CD4-positive, alpha-beta T cell (primary cell): ENCODE data around the gene TCHP. TPM values are rescaled to one million over a fixed set of nuclear protein-coding genes. Genes with fewer than 3 reads are reported as not detected.

ENCODE experiments used
- ATAC-seq: fragments of 200-7000 bp; cut with Tn5 transposase; one replicate; pipeline ENCODE4 v1.10.0; 2022; ENCODE audit warnings: mild to moderate bottlenecking; ENCODE audit not compliant: poor library complexity
- CTCF ChIA-PET: fragments of 350-600 bp; sonication (Branson Sonifier 250); formaldehyde crosslinking; loops from one replicate; lab custom pipeline; 2021; ENCODE audit warnings: antibody characterized with exemption, inconsistent platforms; lab: Charles Lee
- POLR2A ChIA-PET: fragments of 350-600 bp; sonication (Branson Sonifier 250); formaldehyde crosslinking; loops from one replicate; lab custom pipeline; 2021; ENCODE audit warnings: antibody characterized with exemption, inconsistent platforms; lab: Charles Lee
- DNase-seq, 14 experiments: peaks; one replicate each; pipeline ENCODE4 v3.0.0-alpha.2; 2013 to 2020; ENCODE audit warnings: mixed read lengths in 2 of 14
- H3K27ac ChIP-seq, 2 donors: one replicate each; pipeline versions ENCODE4 v1.5.1 to v1.7.0; 2013; ENCODE audit warnings: low read length in 2 of 2, low read depth in 1 of 2, mild to moderate bottlenecking in 1 of 2
- H3K27me3 ChIP-seq, 2 experiments: 1 replicate in 1 of 2; 2 replicates in 1 of 2; pipeline versions ENCODE4 v1.6.1 to v1.7.0; 2013; ENCODE audit warnings: low read length in 2 of 2, control low read depth in 1 of 2, mild to moderate bottlenecking in 1 of 2, moderate library complexity in 1 of 2; ENCODE audit not compliant: insufficient read depth in 2 of 2, control insufficient read depth in 1 of 2
- H3K36me3 ChIP-seq: one replicate; pipeline ENCODE4 v1.6.1; 2013; ENCODE audit warnings: low read length, control low read depth; ENCODE audit not compliant: insufficient read depth
- H3K4me1 ChIP-seq: one replicate; pipeline ENCODE4 v1.6.1; 2013; ENCODE audit warnings: low read length, control low read depth; ENCODE audit not compliant: insufficient read depth
- H3K4me3 ChIP-seq: one replicate; pipeline ENCODE4 v1.5.1; 2013; ENCODE audit warnings: mild to moderate bottlenecking, low read length, moderate library complexity
- H3K9me3 ChIP-seq, 2 experiments: 1 replicate in 1 of 2; 2 replicates in 1 of 2; pipeline versions ENCODE4 v1.6.1 to v1.7.0; 2013; ENCODE audit warnings: low read length in 2 of 2, mild to moderate bottlenecking in 2 of 2, control low read depth in 1 of 2, moderate library complexity in 1 of 2; ENCODE audit not compliant: control insufficient read depth in 1 of 2, insufficient read depth in 1 of 2
- H3K27ac Mint-ChIP-seq: one replicate; pipeline ENCODE4 v1.8.0; 2020; ENCODE audit warnings: mixed read lengths
- H3K27me3 Mint-ChIP-seq: one replicate; pipeline ENCODE4 v1.8.0; 2021; ENCODE audit warnings: mixed read lengths
- H3K36me3 Mint-ChIP-seq: one replicate; pipeline ENCODE4 v1.8.0; 2021; ENCODE audit warnings: low read depth, mixed read lengths
- H3K4me1 Mint-ChIP-seq: one replicate; pipeline ENCODE4 v1.8.0; 2021; ENCODE audit warnings: low read depth, mixed read lengths
- H3K4me3 Mint-ChIP-seq: one replicate; pipeline ENCODE4 v1.8.0; 2020; ENCODE audit warnings: mild to moderate bottlenecking, mixed read lengths
- H3K9me3 Mint-ChIP-seq: one replicate; pipeline ENCODE4 v1.8.0; 2020; ENCODE audit warnings: mixed read lengths
- CTCF ChIP-seq: fragments of 200-600 bp; IDR thresholded peaks from one replicate; pipeline ENCODE4 v1.8.0; 2022; ENCODE audit warnings: antibody characterized with exemption, mild to moderate bottlenecking
- intact Hi-C, 2 experiments: fragments of 100-400 bp; cut with DNase I in 1 of 2; cut with micrococcal nuclease in 1 of 2; formaldehyde crosslinking; loops; one replicate each; pipeline versions ENCODE4 v1.15.1 to v1.9.0; 2023 to 2025; cut with DNase I, micrococcal nuclease
- total RNA-seq, 174 experiments: library from RNA in 2 of 174; stranded (reverse) in 2 of 174; gene quantifications; one replicate each; pipeline ENCODE4 v1.2.3 and lab custom pipeline; 2021 to 2026

TCHP gene
- total RNA-seq, 2 experiments from 2014 or later: 13.2 to 13.6 TPM

- H3K4me3 Mint-ChIP-seq: no peak overlapping the region
- DNase-seq: no peak
- Histone ChIP-seq H3K4me1 (peaks cover 17% of the 10 kb centered on the region), H3K27ac (no peak overlapping the region), H3K36me3 (peaks cover 13% of the 10 kb centered on the region), H3K4me3 (no peak overlapping the region), H3K9me3 (no peaks in the 10 kb centered on the region), H3K27me3 (no peaks in the 10 kb centered on the region)
- POLR2A ChIA-PET: no interaction called here
- no peaks in the 10 kb centered on the region for H3K27me3 Mint-ChIP-seq
- TF ChIP-seq CTCF: no peak
- CTCF ChIA-PET: interaction anchor here (1.8 kb wide), 1 partner anchor 20 kb away, joined by 5 read pairs; no protein-coding TSS in a partner anchor
- H3K4me1 Mint-ChIP-seq: peaks cover 19% of the 10 kb centered on the region
- ATAC-seq: no peak
- intact Hi-C loops: no loop called here
- H3K27ac Mint-ChIP-seq: no peak overlapping the region
- no peaks in the 10 kb centered on the region for H3K9me3 Mint-ChIP-seq
- H3K36me3 Mint-ChIP-seq: peaks cover 10% of the 10 kb centered on the region
These were observed 35.2 kb upstream of the TCHP start for GRCh38 chr12:109864916-109865315.

- POLR2A ChIA-PET: interaction anchor here (0.6 kb wide), 1 partner anchor 599 kb away, joined by 3 read pairs; the partner anchor contains the start of gene GPN3
- no peak overlapping the region for H3K27ac Mint-ChIP-seq
- H3K27ac ChIP-seq: no peak overlapping the region
- H3K36me3 Mint-ChIP-seq: peaks cover 21% of the 10 kb centered on the region
- H3K27me3 ChIP-seq: no peaks in the 10 kb centered on the region
- ATAC-seq: no peak
- TF ChIP-seq CTCF: no peak
- DNase-seq: no peak
- H3K4me3 Mint-ChIP-seq: no peak overlapping the region
- H3K9me3 Mint-ChIP-seq: no peaks in the 10 kb centered on the region
- no peaks in the 10 kb centered on the region for H3K27me3 Mint-ChIP-seq
- peaks cover 10% of the 10 kb centered on the region for H3K36me3 ChIP-seq
- H3K9me3 ChIP-seq: no peaks in the 10 kb centered on the region
- intact Hi-C loops: no loop called here
- no peak overlapping the region for H3K4me3 ChIP-seq
- peaks cover 17% of the 10 kb centered on the region for H3K4me1 ChIP-seq
- CTCF ChIA-PET: interaction anchor here (2.0 kb wide), 1 partner anchor 24 kb away, joined by 6 read pairs; no protein-coding TSS in a partner anchor
- peaks cover 23% of the 10 kb centered on the region for H3K4me1 Mint-ChIP-seq
These were observed 31.7 kb upstream of the TCHP start for GRCh38 chr12:109868182-109869051.

- CTCF ChIA-PET: no interaction called here
- POLR2A ChIA-PET: no interaction called here
These were observed 29.4 kb upstream of the TCHP start for GRCh38 chr12:109870648-109871047.

More at GRCh38 chr12:109870648-109871047, 29.4 kb upstream of the TCHP start:
- no peaks in the 10 kb centered on the region for H3K9me3 ChIP-seq
- no peak overlapping the region for H3K4me3 Mint-ChIP-seq
- intact Hi-C loops: no loop called here
- H3K9me3 Mint-ChIP-seq: no peaks in the 10 kb centered on the region
- H3K27me3 ChIP-seq: no peaks in the 10 kb centered on the region
- ATAC-seq (no peak), DNase-seq (no peak)
- H3K4me1 Mint-ChIP-seq: peaks cover 33% of the 10 kb centered on the region
- H3K36me3 Mint-ChIP-seq: peaks cover 30% of the 10 kb centered on the region
- no peak overlapping the region for H3K27ac Mint-ChIP-seq
- H3K27me3 Mint-ChIP-seq: no peaks in the 10 kb centered on the region
- no peak overlapping the region for H3K4me3 ChIP-seq
- H3K36me3 ChIP-seq: peaks cover 10% of the 10 kb centered on the region
- H3K4me1 ChIP-seq: no peaks in the 10 kb centered on the region
- H3K27ac ChIP-seq: no peak overlapping the region
- TF ChIP-seq CTCF: no peak
